Panc1 (cell line): Measurements from ENCODE around the gene SMYD5. TPM values are rescaled to one million over a fixed set of nuclear protein-coding genes. Genes with fewer than 3 reads are reported as not detected.

ENCODE experiments used
- ATAC-seq: fragments of 200-7000 bp; cut with Tn5 transposase; 2 replicates; pipeline ENCODE4 v1.9.1; 2020; ENCODE audit warnings: mild to moderate bottlenecking, moderate library complexity
- BruUV-seq: library from RNA; stranded (reverse); fragments of 400-500 nt; replicated peaks from 2 replicates; lab custom pipeline; 2021; lab: Mats Ljungman, UMichigan
- CTCF ChIA-PET: fragments of 300-600 bp; sonication (Branson Sonifier 250); formaldehyde crosslinking; loops from one replicate; lab custom pipeline; 2022; ENCODE audit warnings: antibody characterized with exemption; lab: Charles Lee
- POLR2A ChIA-PET: fragments of 300-600 bp; sonication (Branson Sonifier 250); formaldehyde crosslinking; loops from one replicate; lab custom pipeline; 2022; ENCODE audit warnings: antibody characterized with exemption; lab: Charles Lee
- DNase-seq: peaks from one replicate; pipeline ENCODE4 v3.0.0-alpha.2; 2010; ENCODE audit warnings: low read depth, low spot score
- H3K27ac ChIP-seq: 2 replicates; pipeline ENCODE4 v1.5.1; 2011; ENCODE audit warnings: mild to moderate bottlenecking, low read length, inconsistent platforms
- H3K27me3 ChIP-seq: fragments of 200-500 bp; sonication (Bioruptor generic); 2 replicates; pipeline ENCODE4 v1.6.0; 2014; ENCODE audit warnings: low read length, inconsistent platforms; ENCODE audit not compliant: control insufficient read depth, insufficient read depth
- H3K36me3 ChIP-seq: fragments of 200-500 bp; sonication (Bioruptor generic); 2 replicates; pipeline ENCODE4 v1.5.1; 2014; ENCODE audit warnings: inconsistent platforms, mild to moderate bottlenecking, low read length, moderate library complexity; ENCODE audit not compliant: control insufficient read depth, insufficient read depth
- H3K4me1 ChIP-seq: 2 replicates; pipeline ENCODE4 v1.5.1; 2011; ENCODE audit warnings: inconsistent platforms, mild to moderate bottlenecking, low read length, moderate library complexity; ENCODE audit not compliant: control insufficient read depth, insufficient read depth
- H3K4me3 ChIP-seq, 2 experiments: 2 replicates each; pipeline ENCODE4 v1.5.1; 2011 to 2012; ENCODE audit warnings: low read depth in 2 of 2, low read length in 2 of 2, mild to moderate bottlenecking in 2 of 2, inconsistent platforms in 1 of 2, moderate library complexity in 1 of 2
- H3K9me3 ChIP-seq: fragments of 200-500 bp; sonication (Bioruptor generic); 2 replicates; pipeline ENCODE4 v1.5.1; 2014; ENCODE audit warnings: low read depth, mild to moderate bottlenecking, inconsistent platforms, low read length, moderate library complexity; ENCODE audit not compliant: control insufficient read depth, insufficient read depth
- CTCF ChIP-seq: fragments of 450-650 bp; IDR thresholded peaks from 2 replicates; pipeline ENCODE4 v1.5.1; 2017; ENCODE audit warnings: mild to moderate bottlenecking
- POLR2AphosphoS5 ChIP-seq: IDR thresholded peaks from 2 replicates; pipeline ENCODE4 v1.6.1; 2012; ENCODE audit warnings: mild to moderate bottlenecking, low read depth, low read length, moderate library complexity
- in situ Hi-C: cut with HindIII; loops from 2 replicates; pipeline ENCODE4 v1.10.0; 2016; ENCODE audit warnings: low sequenced_read_pairs, low pct_unique_long_range_greater_than_20kb
- intact Hi-C: fragments of 100-400 bp; cut with micrococcal nuclease; formaldehyde crosslinking; loops from one replicate; pipeline ENCODE4 v1.10.0; 2022; ENCODE audit not compliant: unreplicated experiment
- total RNA-seq: library from RNA; stranded (reverse); gene quantifications from one replicate; pipeline ENCODE4 v1.2.1, GENCODE V29; 2021; ENCODE audit not compliant: unreplicated experiment
- TF ChIP-seq, protein P1 (sequence below), 2 experiments: IDR thresholded peaks; 2 replicates each; pipeline ENCODE4 v1.6.1; 2011 to 2012; ENCODE audit warnings: low read depth in 2 of 2, control low read depth in 1 of 2, low read length in 1 of 2, mild to moderate bottlenecking in 1 of 2, moderate library complexity in 1 of 2; ENCODE audit not compliant: insufficient read depth in 1 of 2

Gene SMYD5
- total RNA-seq, 1 experiment from 2014 or later = 37.6 TPM

- no peaks in the 10 kb centered on the region for H3K4me1 ChIP-seq
- no peak overlapping the region for H3K4me3 ChIP-seq
- CTCF ChIA-PET = no interaction called here
- H3K27ac ChIP-seq = no peak overlapping the region
- intact Hi-C loops (no loop called here), in situ Hi-C loops (no loop called here)
- TF ChIP-seq CTCF = no peak
- no peak for TF ChIP-seq POLR2AphosphoS5
- DNase-seq (no peak), ATAC-seq (no peak)
- H3K9me3 ChIP-seq = no peaks in the 10 kb centered on the region
- POLR2A ChIA-PET = no interaction called here
- peaks cover 7% of the 10 kb centered on the region for H3K36me3 ChIP-seq
- no TSS peak for BruUV-seq
- H3K27me3 ChIP-seq = no peaks in the 10 kb centered on the region
Observed at GRCh38 chr2:73255907-73256617, 42.0 kb downstream of the SMYD5 start.

GRCh38 chr2:73256618-73256922 lies 42.5 kb downstream of the SMYD5 start:
- no peak overlapping the region for H3K4me3 ChIP-seq
- TF ChIP-seq, protein P1, sequence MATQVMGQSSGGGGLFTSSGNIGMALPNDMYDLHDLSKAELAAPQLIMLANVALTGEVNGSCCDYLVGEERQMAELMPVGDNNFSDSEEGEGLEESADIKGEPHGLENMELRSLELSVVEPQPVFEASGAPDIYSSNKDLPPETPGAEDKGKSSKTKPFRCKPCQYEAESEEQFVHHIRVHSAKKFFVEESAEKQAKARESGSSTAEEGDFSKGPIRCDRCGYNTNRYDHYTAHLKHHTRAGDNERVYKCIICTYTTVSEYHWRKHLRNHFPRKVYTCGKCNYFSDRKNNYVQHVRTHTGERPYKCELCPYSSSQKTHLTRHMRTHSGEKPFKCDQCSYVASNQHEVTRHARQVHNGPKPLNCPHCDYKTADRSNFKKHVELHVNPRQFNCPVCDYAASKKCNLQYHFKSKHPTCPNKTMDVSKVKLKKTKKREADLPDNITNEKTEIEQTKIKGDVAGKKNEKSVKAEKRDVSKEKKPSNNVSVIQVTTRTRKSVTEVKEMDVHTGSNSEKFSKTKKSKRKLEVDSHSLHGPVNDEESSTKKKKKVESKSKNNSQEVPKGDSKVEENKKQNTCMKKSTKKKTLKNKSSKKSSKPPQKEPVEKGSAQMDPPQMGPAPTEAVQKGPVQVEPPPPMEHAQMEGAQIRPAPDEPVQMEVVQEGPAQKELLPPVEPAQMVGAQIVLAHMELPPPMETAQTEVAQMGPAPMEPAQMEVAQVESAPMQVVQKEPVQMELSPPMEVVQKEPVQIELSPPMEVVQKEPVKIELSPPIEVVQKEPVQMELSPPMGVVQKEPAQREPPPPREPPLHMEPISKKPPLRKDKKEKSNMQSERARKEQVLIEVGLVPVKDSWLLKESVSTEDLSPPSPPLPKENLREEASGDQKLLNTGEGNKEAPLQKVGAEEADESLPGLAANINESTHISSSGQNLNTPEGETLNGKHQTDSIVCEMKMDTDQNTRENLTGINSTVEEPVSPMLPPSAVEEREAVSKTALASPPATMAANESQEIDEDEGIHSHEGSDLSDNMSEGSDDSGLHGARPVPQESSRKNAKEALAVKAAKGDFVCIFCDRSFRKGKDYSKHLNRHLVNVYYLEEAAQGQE (IDR thresholded peaks at IDR 0.05; ENCODE audit: insufficient read depth in 1 of 2, low read depth in 2 of 2, low read length in 1 of 2) = no peak
- TF ChIP-seq CTCF (no peak), POLR2AphosphoS5 (0 out of 2 replicates have a peak, but pooled peaks have one; percentile 30)
- no peaks in the 10 kb centered on the region for H3K4me1 ChIP-seq
- H3K9me3 ChIP-seq = no peaks in the 10 kb centered on the region
- BruUV-seq = no TSS peak
- intact Hi-C loops (no loop called here), in situ Hi-C loops (no loop called here)
- H3K27ac ChIP-seq = no peak overlapping the region
- H3K36me3 ChIP-seq = peaks cover 7% of the 10 kb centered on the region
- ATAC-seq = 0 out of 2 replicates have a peak, but pooled peaks have one; percentile 3
- ChIA-PET CTCF (interaction anchor here (1.6 kb wide), 1 partner anchor 44 kb away, joined by 4 read pairs; no protein-coding TSS in a partner anchor), POLR2A (no interaction called here)
- no peaks in the 10 kb centered on the region for H3K27me3 ChIP-seq
- DNase-seq = no peak
